Measurements from ENCODE around the gene IFI44L. TPM values are rescaled to one million over a fixed set of nuclear protein-coding genes. Genes with fewer than 3 reads are reported as not detected.

IFI44L gene
- polyA plus RNA-seq, 3 donors = 7.1 to 8.7 (median 8.3) TPM

- DNase-seq (ENCODE audit: low read depth in 3 of 3, low spot score in 2 of 3) = no peak
Measured at GRCh38 chr1:78640462-78640861, 20.2 kb downstream of the IFI44L start.

- DNase-seq (ENCODE audit: low read depth in 3 of 3, low spot score in 2 of 3) = no peak
Measured at GRCh38 chr1:78641558-78641957, 21.3 kb downstream of the IFI44L start.

- DNase-seq (ENCODE audit: low read depth in 3 of 3, low spot score in 2 of 3) = no peak
Measured at GRCh38 chr1:78645723-78646122, 25.5 kb downstream of the IFI44L start.

- DNase-seq (ENCODE audit: low read depth in 3 of 3, low spot score in 2 of 3) = no peak
Measured at GRCh38 chr1:78647238-78647637, 27.0 kb downstream of the IFI44L start.

GRCh38 chr1:78649628-78650027, 29.4 kb downstream of the IFI44L start, which contains the start of gene IFI44:
Gene IFI44, plus strand, starts transcription at chr1:78649831. Its CDS starts 365 bp downstream, at chr1:78650196.
- peak; percentile 33 to 68 (median 39) for DNase-seq (ENCODE audit: low read depth in 3 of 3, low spot score in 2 of 3)

- DNase-seq (ENCODE audit: low read depth in 3 of 3, low spot score in 2 of 3) = no peak
Measured at GRCh38 chr1:78650114-78650660, 29.9 kb downstream of the IFI44L start.

GRCh38 chr1:78651241-78651640, 31.0 kb downstream of the IFI44L start:
- no peak for DNase-seq (ENCODE audit: low read depth in 3 of 3, low spot score in 2 of 3)

- no peak for DNase-seq (ENCODE audit: low read depth in 3 of 3, low spot score in 2 of 3)
Measured at GRCh38 chr1:78652019-78652560, 31.8 kb downstream of the IFI44L start.

- no peak for DNase-seq (ENCODE audit: low read depth in 3 of 3, low spot score in 2 of 3)
Measured at GRCh38 chr1:78658901-78659300, 38.7 kb downstream of the IFI44L start.

GRCh38 chr1:78663923-78664322, 43.7 kb downstream of the IFI44L start:
- no peak for DNase-seq (ENCODE audit: low read depth in 3 of 3, low spot score in 2 of 3)

- no peak for DNase-seq (ENCODE audit: low read depth in 3 of 3, low spot score in 2 of 3)
Measured at GRCh38 chr1:78664763-78665162, 44.5 kb downstream of the IFI44L start.

GRCh38 chr1:78665809-78666208, 45.6 kb downstream of the IFI44L start:
- DNase-seq (ENCODE audit: low read depth in 3 of 3, low spot score in 2 of 3) = no peak

- DNase-seq (ENCODE audit: low read depth in 3 of 3, low spot score in 2 of 3) = no peak
Measured at GRCh38 chr1:78667939-78668338, 47.7 kb downstream of the IFI44L start.

- no peak for DNase-seq (ENCODE audit: low read depth in 3 of 3, low spot score in 2 of 3)
Measured at GRCh38 chr1:78668427-78668826, 48.2 kb downstream of the IFI44L start.

GRCh38 chr1:78672428-78672827, 52.2 kb downstream of the IFI44L start:
- no peak for DNase-seq (ENCODE audit: low read depth in 3 of 3, low spot score in 2 of 3)

- DNase-seq (ENCODE audit: low read depth in 3 of 3, low spot score in 2 of 3) = no peak
Measured at GRCh38 chr1:78673120-78673519, 52.9 kb downstream of the IFI44L start.

- peak; percentile 29 to 40 (median 34) for DNase-seq (ENCODE audit: low read depth in 3 of 3, low spot score in 2 of 3)
Measured at GRCh38 chr1:78676347-78676982, 56.2 kb downstream of the IFI44L start.

GRCh38 chr1:78676993-78677392, 56.7 kb downstream of the IFI44L start:
- DNase-seq (ENCODE audit: low read depth in 3 of 3, low spot score in 2 of 3) = no peak

- DNase-seq (ENCODE audit: low read depth in 3 of 3, low spot score in 2 of 3) = no peak
Measured at GRCh38 chr1:78677788-78678187, 57.5 kb downstream of the IFI44L start.

- no peak for DNase-seq (ENCODE audit: low read depth in 3 of 3, low spot score in 2 of 3)
Measured at GRCh38 chr1:78678324-78678723, 58.1 kb downstream of the IFI44L start.

- DNase-seq (ENCODE audit: low read depth in 3 of 3, low spot score in 2 of 3) = no peak
Measured at GRCh38 chr1:78681265-78681664, 61.0 kb downstream of the IFI44L start.

GRCh38 chr1:78682496-78682895, 62.2 kb downstream of the IFI44L start:
- no peak for DNase-seq (ENCODE audit: low read depth in 3 of 3, low spot score in 2 of 3)
